Stimulated activated CD8-positive, alpha-beta memory T cell treated with anti-CD3 and anti-CD28 coated beads, Interleukin-12 subunit alpha, Interleukin-12 subunit beta, amount 100 ng/mL, for 4 hours (primary cell): Measurements from ENCODE around the gene STYXL1.

Experiments used
- DNase-seq: peaks from one replicate; pipeline ENCODE4 v3.0.0-alpha.2; 2020; ENCODE audit warnings: low read depth

The STYXL1 gene

DNA sequence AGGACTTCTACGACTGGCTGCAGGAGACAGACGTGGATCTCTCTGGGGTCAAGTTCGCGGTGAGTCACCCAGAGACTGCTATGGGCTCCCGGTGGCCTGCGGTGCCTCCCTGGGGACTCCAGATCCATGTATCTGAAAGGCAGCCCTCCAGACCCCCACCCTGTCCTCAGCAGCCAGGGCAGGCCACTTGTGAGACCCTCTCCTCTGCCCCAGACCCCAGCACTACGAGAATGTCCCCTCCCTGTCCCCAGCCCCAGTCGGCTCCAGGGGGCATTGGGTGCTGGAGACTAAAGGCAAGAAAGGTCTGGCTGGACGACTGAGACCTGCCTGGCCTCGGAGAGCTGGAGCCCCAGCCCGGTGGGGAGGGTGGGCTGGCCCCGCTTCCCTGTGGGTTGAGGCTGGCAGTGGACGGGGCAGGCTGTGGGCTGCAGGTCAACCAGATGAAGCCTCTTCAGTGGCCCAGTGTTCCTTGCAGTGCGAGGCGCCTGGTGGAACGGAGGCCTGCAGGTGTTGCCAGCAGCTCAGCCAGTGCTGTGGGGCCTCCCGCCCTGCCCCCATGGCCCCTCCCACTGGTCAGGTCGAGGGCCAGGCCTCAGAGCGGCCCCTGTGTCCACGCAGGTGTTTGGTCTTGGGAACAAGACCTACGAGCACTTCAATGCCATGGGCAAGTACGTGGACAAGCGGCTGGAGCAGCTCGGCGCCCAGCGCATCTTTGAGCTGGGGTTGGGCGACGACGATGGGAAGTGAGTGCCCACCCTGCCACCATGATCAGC, 67.2 kb downstream of the STYXL1 start:
- no peak for DNase-seq

DNA sequence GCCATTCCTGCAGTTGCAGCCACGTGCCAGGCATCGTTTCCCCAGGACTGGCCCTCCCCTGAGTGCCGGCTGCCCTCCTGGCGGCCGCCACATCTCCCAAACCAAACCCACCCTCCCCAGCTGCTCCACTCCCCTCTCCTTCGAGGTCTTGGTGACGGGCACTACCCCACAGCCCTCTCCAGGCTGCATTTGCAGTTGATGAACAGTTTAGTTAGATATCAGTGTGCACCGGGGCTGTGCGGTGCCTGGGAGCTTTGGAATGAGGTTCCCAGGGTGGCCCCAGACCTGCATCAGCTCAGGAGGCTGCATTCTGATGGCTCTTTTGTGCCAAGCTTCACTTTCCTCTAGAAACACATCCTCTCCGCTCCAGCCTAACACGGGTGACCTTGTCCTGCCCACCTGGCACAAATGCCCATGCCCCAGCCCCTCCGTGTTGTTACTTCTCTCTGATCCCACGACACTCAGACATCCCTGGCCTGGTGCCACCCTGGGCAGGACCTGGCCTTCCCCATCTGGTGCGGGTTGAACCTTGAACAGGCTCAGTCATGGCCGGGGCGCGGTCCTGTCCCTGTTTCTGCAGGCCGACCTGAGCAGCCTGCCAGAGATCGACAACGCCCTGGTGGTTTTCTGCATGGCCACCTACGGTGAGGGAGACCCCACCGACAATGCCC, 67.9 kb downstream of the STYXL1 start:
- no peak for DNase-seq

DNA sequence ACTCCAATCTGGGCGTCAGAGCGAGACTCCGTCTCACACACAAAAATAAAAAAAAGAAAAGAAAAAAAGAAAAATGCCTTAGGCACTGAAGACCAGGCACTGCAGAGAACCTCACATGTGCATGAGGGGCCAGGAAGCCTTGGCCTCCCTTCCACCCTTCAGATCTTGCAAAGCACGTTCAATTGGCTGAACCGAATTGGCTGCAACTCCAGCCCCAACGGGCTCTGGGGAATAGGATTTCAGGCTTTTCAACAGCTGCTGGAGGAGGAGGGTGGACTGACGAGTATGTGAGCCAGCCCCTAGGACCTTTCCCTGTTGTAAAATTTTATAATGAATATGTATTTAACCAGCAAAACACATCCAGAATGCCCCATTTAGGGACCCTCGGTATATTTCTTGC, 70.1 kb downstream of the STYXL1 start:
- no peak for DNase-seq

DNA sequence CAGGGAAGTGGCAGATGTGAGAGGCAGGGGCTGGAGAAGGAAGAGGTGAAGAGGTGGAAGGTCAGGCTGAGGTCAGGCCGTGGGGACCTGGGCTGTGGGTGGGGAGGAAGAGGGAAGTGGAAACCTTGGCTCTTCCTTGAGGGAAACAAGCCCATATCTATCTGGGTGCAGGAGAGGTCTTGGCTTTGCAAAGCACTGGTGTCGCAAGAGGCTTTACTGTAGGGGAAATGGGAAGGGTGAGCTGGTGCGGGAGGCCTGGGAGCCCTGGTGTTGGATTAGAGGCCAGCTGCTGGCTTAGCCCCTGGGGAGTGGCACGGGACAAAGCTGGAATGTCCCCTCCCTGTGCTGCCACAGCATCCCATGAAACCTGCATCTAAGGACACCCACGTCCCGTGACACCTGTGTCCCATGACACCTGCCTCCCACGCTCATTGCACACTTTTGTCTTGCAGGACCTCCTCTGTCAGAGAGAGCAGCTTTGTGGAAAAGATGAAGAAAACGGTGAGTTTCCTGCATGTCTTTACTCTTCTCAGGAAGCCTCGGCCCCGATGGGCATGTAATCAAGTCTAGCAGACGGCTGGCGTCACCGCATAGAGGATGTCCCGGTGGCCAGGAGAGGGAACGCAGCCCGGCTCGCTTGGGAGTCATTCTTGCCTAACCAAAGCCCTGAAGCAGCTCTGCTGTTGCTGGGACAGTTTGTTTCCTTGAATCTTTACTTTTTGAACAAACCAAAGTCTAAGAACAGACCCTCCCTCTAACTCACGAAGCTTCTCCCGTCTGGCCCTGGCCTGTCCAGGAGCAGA, 75.6 kb downstream of the STYXL1 start:
- no peak for DNase-seq

DNA sequence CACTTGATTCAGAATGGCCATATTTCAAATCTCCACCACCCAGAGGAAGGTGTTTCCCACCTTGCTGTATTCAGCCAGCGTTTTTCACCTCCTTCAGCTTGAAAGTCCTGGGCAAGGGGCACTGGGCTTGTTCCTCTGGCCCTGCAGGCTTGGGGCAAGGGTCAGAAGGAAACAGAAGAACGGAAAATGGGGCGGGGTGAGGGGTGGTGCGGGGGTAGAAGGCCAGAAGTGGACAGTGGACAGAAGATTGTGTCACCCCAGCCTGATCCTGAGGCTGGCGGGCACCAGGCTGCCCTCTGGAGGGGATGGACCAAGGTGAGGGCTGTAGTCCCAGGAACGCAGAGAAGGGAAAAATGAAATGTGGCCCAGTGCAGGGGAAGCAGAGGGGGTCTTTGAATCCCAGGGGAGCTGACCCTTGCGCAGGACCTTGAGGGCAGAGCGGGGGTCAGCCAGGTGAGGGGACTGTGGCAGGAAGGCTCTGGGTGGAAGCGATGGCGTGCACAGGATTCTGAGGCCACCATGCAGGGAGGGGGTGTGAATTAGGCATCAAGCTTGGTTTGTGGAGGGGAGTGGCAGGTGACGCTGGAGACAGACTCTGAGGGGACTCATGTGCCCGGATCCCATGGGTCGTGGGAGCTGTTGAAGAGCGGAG, 76.4 kb downstream of the STYXL1 start:
- DNase-seq, result no peak

DNA sequence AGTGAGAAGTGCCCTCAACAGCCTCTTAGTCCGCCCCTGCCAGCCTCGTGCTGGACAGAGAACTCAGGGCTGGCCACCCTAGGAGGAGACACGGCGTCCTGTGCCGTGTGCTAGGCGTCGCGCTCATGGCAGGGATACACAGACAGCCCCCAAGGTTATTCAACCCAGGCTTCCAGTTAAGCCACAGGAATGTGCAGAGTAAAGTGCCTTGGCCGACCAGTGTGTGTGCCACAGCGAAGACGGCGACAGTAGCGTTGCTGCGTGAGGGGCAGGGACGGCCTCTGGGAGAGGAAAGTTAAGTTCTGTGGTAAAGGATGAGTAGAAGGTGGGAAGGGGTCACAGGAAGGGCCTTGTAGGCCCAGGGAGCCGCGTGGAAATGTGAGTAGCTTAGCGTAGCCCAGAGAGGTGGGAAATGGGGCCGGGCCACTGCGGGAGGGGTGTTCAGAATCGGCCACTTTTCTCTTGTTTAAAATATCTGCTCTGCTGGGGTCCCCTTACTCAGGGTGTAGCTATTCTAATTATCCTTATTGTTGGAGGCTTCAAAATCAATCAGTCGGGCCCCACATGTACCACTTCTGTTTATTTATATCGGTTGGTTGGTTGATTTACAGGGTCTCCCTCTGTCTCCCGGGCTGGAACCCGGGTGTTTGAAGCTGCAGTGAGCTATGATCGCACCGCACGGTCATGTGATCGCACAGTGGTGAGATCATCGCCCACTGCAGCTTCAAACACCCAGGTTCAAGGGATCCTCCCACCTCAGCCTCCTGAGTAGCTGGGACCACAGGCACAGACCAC, 77.9 kb downstream of the STYXL1 start:
- no peak for DNase-seq

DNA sequence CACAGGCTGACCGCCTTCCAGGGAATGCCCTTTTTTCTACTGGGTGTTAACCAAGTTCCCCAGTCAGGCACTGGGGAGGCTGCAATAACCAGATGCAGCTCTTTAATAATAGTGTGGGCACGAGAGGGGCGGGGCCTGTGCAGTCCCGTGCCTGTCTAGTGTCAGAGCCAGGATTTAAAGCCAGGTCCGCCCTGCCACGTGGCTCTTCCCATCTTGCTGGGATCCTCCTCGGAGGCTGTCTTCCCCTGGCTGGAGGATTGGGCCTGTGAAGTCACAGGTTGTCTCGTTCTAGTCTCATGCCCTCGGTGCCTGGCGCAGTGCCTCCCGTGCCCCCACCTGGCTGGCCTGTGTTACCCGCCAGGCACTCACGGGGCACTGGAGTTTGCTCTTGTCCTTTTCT, 78.6 kb downstream of the STYXL1 start:
- no peak for DNase-seq

DNA sequence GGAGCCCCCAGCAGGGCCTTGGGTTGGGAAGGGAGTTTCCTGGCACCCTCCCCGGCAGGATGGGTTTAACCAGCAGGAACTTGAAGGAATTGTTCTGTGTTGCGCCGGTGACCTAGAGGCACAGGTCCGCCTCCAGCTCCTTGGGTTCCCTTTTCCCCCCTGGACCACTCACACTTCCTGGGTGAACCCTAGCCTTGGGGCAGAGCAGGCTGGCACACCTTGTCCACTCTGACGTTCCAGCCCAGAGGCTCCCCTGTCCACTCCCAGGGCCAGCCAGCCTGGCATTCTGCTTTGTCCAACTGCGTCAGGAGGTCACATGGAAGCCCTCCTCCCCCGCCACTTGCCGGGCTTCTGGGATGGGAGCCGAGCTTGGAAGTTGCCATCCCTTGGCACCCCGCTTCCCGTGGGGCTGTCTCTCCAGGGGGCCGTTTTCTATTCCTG, 79.2 kb downstream of the STYXL1 start:
- DNase-seq, result no peak

DNA sequence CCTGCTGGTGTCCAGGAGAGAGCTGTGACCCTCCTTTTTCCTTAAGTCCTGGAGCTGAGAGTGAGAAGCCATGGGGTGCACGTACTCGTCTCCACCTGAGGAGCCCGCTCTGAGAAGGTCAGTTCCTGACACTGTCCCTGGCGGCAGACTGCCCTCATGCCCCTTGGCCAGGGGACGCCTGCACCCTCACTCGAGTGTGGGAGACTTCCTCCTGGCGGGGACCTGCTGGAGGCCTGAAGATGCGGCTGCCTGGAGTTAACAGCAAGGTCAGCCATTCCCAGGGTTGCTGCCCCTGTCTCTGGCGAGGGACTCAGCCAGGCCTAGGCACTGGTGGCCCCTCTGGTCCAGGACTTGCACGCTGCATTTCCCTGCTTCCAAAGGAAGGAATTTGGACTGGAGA, 79.8 kb downstream of the STYXL1 start:
- no peak for DNase-seq

DNA sequence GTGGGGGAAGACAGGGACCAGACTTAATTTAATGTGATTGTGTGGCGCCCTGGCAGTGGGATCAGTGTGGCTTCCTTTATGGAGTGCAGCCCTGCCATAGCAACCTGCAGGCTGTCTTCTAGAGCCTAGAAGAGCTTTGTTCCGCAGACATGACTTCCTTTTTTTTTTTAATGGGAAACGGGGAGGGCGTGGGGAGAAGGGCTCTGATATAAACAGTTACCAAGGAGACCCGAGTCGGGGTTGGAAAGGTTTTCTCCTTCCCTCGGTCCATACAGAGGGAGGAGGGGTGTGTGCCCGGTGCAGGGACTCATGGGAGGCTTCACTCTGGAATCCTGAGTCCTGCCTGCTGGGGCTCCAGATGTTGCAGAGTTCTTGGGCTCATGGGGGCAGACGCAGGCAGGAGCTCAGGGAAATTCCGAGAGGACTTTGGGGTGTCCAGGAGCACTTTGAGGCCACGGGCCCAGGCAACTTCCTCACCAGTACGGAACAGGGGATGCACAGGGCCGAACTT, 80.3 kb downstream of the STYXL1 start:
- no peak for DNase-seq

DNA sequence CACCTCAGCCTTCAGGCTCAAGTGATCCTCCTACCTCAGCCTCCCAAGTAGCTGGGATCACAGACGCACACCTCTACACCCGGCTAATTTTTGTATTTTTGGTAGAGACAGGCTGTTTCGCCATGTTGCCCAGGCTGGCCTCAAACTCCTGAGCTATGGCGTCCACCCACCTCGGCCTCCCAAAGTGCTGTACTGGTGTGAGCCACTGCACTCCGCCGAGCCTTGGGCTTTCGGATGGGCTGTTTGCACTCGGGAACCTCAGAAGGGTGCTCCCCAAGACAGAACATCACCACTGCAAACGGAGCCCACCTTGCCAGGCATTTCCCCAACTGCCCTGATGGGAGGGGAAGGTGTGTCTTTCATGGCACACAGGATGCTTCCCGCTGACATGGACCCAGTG, 80.7 kb downstream of the STYXL1 start:
- DNase-seq, result no peak

DNA sequence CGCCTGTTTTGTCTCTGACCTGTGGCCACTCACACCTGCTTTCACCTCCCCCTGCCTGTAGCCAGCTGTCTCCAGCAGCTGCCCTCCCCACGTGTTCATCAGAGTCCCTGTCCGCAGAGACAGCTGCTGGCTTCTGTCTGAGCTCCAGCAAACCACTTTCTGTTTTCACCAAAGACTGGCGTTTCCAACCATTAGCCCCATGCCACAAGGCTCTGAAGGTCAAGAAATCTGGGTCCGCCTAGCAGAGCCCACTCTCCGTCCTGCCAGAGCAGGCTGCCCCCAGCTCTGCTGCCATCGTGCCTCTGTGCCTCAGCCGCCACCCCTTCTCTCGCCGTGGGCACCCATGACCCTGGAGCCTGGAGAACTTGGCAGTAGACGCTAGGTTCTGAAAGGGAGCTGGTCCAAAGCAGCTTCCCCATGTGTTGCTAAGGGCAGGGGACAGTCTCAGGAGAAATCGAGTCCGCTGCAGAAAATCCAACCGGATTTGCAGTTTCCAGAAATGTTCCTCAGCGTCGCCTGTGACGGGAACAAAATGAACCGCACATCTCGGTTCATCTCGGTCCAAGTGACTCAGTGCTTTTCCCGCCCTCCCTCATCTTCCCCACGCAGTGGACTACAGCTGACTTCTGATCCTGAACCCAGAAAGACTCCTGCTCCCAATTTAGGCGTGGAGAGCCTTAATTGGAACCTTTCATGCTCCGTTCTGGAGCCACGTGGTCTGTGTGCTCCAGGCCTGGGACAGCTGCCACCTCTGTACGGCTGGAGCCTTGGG, 81.4 kb downstream of the STYXL1 start:
- no peak for DNase-seq

DNA sequence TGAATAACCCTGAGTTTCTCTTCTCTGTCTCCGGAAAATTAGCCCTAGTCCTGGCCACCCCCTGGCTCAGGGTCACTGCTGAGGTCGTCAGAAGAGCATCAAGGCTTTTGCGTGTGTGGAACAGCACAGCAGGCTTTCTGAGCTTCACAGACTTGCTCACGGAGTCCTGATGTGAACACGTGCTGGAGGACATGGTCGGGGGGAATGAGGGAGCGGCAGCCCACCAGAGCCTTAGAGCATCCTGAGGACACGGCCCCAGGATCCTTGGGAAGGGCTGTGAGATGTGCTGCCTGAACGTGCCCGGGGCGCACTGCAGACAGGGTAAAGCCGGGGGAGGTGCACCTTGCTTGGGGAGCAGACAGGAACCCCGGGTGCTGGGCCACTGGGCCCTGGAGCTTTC, 82.2 kb downstream of the STYXL1 start:
- no peak for DNase-seq

DNA sequence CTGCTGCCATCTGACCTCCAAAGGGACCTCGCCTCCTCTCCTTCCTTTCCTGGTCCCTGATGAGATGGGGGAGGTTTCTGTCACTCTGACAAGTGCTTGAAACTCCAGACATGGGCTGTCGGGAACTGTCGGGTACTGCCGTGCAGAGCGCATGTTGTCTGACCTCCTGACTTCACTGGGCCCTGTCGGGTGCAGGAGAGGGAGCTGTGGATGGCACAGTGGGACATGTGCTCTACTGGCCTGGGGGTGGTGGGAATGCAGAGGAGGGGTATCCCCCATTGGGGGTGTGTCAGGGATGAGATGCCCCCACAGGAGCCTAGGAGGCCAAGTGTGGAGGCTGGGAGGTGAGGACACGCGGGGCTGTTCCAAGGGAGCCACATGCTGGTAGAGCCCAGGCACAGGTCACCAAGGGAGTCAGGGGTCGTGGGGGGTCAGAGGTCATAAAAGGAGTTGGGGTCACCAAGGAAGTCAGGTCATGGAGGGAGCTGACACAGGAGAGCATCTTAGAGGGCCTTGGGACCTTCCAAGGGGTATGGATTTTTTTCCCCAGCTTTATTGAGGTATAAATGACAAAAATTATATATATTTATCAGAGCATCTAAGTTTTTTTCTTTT, 84.3 kb downstream of the STYXL1 start:
- DNase-seq, result no peak

DNA sequence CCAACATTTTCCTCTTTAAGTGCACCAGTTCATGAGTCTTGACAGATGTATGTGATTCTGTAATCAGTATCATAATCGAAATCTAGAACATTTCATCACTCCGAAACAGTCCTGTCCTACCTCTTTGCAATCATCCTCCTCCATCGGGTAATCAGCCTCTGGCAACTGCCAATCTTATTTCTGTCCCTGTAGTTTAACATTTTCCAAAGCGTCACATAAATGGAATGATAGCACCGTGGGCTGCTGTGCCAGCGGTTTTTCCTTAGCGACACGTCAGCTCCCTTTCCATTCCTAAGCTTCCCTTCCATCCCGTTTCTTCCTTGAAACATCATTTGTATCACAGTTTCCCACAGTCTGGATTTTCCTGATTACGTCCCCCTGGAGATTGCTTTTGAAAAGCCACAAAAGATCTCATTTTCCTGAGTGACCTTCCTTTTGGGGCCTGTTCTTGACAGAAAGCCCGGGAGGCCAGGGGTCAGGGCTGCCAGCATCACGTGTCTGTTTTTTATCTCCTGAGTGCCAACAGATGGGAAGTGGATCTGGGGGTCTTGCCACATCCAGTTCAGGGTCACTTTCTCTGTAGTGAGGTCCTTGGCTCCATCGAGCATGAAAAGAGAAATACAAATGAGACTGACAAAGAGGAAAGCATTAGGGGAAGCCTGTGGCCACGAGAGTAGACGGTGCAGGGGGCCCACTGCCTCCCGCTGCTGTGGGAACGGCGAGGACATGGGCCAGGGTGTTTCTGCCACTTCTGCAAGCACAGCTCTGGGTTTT, 85.0 kb downstream of the STYXL1 start:
- no peak for DNase-seq

DNA sequence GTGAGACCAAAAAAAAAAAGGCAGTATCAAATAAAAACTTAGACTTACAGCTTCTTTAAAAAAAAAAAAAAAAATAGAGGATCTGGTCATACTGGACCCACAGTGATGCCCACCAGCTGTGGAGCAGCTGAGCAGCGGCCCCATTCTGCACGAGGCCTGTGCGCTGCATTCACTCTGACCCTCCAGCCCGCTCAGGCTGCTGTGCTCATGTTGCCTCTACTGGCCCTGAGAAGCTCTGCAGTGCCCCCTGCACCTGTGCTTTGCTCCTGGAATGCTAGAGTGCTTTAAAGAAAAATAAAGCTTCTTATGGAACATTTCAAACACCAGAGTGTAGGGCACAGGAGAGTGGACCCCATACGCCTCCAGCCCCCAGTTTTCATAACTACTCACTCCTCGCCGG, 86.6 kb downstream of the STYXL1 start:
- no peak for DNase-seq

DNA sequence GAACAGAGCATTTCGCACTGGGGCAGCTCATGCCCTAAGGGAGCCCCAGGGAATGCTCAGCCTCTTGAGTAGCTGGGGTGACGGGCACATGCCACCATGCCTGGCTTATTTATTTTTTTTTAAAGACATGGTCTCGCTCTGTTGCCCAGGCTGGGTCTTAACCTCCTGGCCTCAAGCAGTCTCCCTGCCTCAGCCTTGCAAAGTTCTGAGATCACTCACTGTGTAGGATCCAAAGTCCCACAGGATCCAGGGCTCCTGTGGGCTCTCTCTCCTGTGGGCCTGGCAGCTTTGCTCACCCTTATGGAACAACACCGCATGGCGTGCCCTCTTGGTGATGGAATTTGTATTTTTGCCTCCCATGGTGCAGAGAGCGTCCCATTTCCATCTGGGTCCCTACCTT, 87.4 kb downstream of the STYXL1 start:
- DNase-seq, result no peak

DNA sequence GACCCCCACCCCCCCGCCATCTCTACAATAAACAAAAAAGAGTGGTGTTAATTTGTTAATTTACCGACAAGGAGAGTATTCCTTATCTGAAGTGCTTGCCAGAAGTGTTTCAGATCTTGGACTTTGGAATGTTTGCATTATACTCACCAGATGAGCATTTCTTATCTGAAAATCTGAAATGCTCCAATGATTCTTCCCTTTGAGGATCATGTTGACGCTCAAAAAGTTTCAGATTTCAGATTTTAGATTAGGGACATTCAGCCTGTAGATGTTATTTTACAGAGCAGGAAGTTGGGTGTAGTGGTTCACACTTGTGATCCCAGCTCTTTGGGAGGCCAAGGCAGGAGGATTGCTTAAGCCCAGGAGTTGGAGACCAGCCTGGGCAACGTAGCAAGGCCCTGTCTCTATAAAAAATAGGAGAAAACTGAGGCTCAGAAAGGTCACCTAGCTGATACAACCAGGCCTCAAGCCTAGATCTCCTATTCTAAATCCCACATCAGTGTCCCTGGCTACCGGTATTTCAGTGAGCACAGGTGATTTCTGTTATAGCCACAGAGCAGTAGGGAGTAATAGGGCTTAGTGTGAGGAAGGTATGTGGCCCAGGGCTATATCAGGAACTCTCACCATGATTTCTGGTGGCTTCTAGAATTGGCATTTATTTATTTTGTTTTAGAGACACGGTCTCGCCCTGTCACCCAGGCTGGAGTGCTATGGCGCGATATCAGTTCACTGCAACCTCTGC, 88.8 kb downstream of the STYXL1 start:
- no peak for DNase-seq
